Activated T-cell treated with anti-CD3 and anti-CD28 coated beads, Interleukin-2, amount 50 U/mL, for 48 hours (primary cell): Measurements from ENCODE around the gene ATOX1.

Experiments
- DNase-seq, 2 experiments: peaks; one replicate each; pipeline ENCODE4 v3.0.0-alpha.2; 2020

Gene ATOX1

GRCh38 chr5:151697452-151697851 is 61.0 kb downstream of the ATOX1 start:
- DNase-seq, result no peak

GRCh38 chr5:151696470-151697061 is 61.9 kb downstream of the ATOX1 start:
- no peak for DNase-seq

DNA sequence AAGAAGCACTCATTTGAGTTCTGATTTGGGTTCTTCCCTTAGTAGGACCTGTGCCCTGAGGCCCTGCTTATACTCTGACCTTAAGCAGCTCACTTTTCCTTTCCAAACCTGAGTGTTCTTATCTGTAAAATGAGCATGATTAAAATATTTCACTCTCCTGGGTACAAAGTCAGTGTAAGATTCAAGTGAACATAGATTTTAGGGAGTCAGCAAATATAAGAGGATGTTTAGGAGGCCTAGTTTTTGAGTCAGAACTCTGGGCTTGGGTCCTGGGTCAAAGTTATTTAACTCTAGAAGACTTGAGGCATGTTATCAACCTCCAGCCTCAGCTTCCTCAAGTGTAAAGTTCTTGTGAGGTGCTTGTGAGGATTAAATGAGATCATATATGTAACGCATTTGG is 63.0 kb downstream of the ATOX1 start:
- no peak for DNase-seq

DNA sequence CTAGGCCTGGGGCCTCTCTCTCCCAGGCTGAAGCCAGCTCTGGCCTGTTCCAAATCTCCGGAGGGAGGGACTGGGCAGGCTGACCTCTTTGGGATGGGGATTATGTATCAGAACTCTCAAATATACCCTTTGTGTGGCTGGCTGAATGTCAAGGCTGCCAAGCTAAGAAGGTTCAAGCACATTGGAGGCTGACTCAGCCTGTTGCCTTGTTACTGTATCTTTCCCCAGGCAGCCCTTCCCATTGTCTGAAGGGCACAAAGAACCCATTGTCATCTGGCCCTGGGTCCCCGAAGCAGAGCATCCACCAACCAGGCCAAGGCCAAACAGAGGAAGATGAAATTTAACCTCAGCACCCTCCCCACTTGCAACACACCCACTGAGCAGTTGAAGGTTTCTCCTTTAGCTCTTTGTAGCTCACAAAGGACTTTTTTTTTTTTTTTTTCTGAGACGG is 64.4 kb downstream of the ATOX1 start:
- DNase-seq, result no peak
